Ishikawa (cell line): ENCODE measurements around the gene DPYD.

ENCODE experiments used
- CEBPB ChIP-seq: IDR thresholded peaks from 2 replicates; pipeline ENCODE4 v1.6.1; 2012
- CREB1 ChIP-seq: IDR thresholded peaks from 2 replicates; pipeline ENCODE4 v1.6.1; 2012; ENCODE audit warnings: low read depth
- EGR1 ChIP-seq: IDR thresholded peaks from 2 replicates; pipeline ENCODE4 v1.6.1; 2012
- EP300 ChIP-seq: IDR thresholded peaks from 2 replicates; pipeline ENCODE4 v1.6.1; 2012; ENCODE audit warnings: borderline replicate concordance
- FOXM1 ChIP-seq: IDR thresholded peaks from 2 replicates; pipeline ENCODE4 v1.6.1; 2012; ENCODE audit warnings: low read depth, borderline replicate concordance
- NFIC ChIP-seq: IDR thresholded peaks from 2 replicates; pipeline ENCODE4 v1.6.1; 2012
- RAD21 ChIP-seq: IDR thresholded peaks from 2 replicates; pipeline ENCODE4 v1.6.1; 2012; ENCODE audit warnings: low read depth
- TAF1 ChIP-seq: IDR thresholded peaks from 2 replicates; pipeline ENCODE4 v1.6.1; 2012; ENCODE audit warnings: low read depth, mild to moderate bottlenecking
- TCF12 ChIP-seq: IDR thresholded peaks from 2 replicates; pipeline ENCODE4 v1.6.1; 2012; ENCODE audit warnings: low read depth
- TEAD4 ChIP-seq: IDR thresholded peaks from 2 replicates; pipeline ENCODE4 v1.6.1; 2012
- USF1 ChIP-seq: IDR thresholded peaks from 2 replicates; pipeline ENCODE4 v1.6.1; 2012
- YY1 ChIP-seq: IDR thresholded peaks from 2 replicates; pipeline ENCODE4 v1.6.1; 2012; ENCODE audit warnings: low read depth
- ZBTB7A ChIP-seq: IDR thresholded peaks from 2 replicates; pipeline ENCODE4 v1.6.1; 2012; ENCODE audit warnings: low read depth
- TF ChIP-seq, protein P1 (sequence below): IDR thresholded peaks from 2 replicates; pipeline ENCODE4 v1.6.1; 2012; ENCODE audit warnings: low read depth, mild to moderate bottlenecking
- TF ChIP-seq, protein P2 (sequence below): IDR thresholded peaks from 2 replicates; pipeline ENCODE4 v1.6.1; 2012

Gene DPYD

DNA sequence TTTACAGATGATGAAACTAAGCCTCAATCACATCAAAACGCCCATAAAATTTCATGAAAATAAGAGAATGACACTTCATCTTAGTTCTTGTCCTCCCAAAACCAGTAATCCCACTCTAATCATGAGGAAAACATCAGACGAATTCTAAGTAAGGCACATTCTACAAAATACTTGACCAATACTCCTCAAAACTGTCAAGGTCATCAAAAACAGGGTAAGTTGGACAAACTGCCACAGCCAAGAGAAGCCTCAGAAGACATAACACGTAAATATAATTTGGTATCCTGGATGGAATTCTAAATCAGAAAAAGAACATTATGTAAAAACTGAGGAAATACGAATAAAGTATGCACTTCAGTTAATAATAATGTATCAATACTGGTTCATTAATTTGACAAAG lies 128.2 kb downstream of the DPYD start:
- no peak for TF ChIP-seq TAF1
- TF ChIP-seq, protein P1, sequence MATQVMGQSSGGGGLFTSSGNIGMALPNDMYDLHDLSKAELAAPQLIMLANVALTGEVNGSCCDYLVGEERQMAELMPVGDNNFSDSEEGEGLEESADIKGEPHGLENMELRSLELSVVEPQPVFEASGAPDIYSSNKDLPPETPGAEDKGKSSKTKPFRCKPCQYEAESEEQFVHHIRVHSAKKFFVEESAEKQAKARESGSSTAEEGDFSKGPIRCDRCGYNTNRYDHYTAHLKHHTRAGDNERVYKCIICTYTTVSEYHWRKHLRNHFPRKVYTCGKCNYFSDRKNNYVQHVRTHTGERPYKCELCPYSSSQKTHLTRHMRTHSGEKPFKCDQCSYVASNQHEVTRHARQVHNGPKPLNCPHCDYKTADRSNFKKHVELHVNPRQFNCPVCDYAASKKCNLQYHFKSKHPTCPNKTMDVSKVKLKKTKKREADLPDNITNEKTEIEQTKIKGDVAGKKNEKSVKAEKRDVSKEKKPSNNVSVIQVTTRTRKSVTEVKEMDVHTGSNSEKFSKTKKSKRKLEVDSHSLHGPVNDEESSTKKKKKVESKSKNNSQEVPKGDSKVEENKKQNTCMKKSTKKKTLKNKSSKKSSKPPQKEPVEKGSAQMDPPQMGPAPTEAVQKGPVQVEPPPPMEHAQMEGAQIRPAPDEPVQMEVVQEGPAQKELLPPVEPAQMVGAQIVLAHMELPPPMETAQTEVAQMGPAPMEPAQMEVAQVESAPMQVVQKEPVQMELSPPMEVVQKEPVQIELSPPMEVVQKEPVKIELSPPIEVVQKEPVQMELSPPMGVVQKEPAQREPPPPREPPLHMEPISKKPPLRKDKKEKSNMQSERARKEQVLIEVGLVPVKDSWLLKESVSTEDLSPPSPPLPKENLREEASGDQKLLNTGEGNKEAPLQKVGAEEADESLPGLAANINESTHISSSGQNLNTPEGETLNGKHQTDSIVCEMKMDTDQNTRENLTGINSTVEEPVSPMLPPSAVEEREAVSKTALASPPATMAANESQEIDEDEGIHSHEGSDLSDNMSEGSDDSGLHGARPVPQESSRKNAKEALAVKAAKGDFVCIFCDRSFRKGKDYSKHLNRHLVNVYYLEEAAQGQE, result no peak
- no peak for TF ChIP-seq CREB1
- no peak for TF ChIP-seq FOXM1
- no peak for TF ChIP-seq YY1
- TF ChIP-seq EP300, result no peak
- TF ChIP-seq CEBPB, result no peak
- TF ChIP-seq, protein P2, sequence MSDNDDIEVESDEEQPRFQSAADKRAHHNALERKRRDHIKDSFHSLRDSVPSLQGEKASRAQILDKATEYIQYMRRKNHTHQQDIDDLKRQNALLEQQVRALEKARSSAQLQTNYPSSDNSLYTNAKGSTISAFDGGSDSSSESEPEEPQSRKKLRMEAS, result no peak
- TF ChIP-seq RAD21, result no peak
- TF ChIP-seq USF1, result no peak
- no peak for TF ChIP-seq NFIC
- TF ChIP-seq ZBTB7A, result no peak
- TF ChIP-seq TEAD4, result no peak
- TF ChIP-seq TCF12, result no peak
- no peak for TF ChIP-seq EGR1

GRCh38 chr1:97791251-97791650 lies 129.6 kb downstream of the DPYD start:
- TF ChIP-seq TCF12, result no peak
- TF ChIP-seq, protein P2, result no peak
- TF ChIP-seq CREB1, result no peak
- TF ChIP-seq FOXM1, result no peak
- TF ChIP-seq, protein P1, result no peak
- no peak for TF ChIP-seq CEBPB
- no peak for TF ChIP-seq USF1
- TF ChIP-seq TAF1, result no peak
- no peak for TF ChIP-seq TEAD4
- TF ChIP-seq EGR1, result no peak
- no peak for TF ChIP-seq EP300
- no peak for TF ChIP-seq RAD21
- no peak for TF ChIP-seq YY1
- TF ChIP-seq ZBTB7A, result no peak
- TF ChIP-seq NFIC, result no peak

DNA sequence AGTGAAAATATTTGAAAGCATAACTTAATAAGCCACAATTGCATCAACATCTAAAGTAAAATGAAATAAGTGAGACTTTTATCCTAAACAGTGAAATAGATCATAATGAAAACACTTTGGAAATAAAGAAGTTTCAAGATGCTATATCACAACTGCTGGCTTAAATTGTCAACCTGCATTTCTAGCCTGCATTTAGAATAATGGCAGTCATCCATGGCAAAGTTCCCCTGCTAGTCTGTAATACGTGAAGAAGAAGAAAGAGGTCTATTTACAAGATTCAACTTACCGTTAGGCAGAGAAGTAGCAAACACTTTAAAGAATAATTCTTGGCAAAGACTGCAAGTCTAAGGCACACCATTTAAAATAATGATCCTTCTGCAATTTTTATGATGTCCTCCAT lies 133.6 kb downstream of the DPYD start:
- TF ChIP-seq TCF12 (no peak), CEBPB (no peak), EGR1 (no peak), TAF1 (no peak), FOXM1 (no peak), YY1 (no peak)
- TF ChIP-seq, protein P1, result no peak

DNA sequence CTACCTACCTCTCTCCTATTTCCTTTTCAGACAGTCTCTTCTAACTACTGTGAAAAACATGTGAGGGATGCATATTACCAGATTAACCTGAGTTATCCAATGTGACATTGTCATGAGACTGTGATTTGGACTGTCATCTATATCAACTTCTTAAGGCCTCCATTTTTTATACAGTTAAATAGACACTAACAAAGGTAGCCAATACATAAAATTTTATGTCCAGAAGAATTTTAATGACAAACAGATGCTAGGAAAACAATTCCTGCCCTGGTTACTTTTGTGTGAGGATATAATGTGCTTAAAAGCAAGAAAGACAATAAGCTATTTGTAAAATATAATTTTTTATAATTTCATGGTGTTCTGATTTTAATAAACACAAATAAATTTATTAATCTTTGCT lies 136.2 kb downstream of the DPYD start:
- TF ChIP-seq FOXM1, result no peak
- no peak for TF ChIP-seq NFIC
- TF ChIP-seq, protein P1, result no peak
- no peak for TF ChIP-seq USF1
- no peak for TF ChIP-seq RAD21
- TF ChIP-seq YY1, result no peak
- TF ChIP-seq CEBPB, result no peak
- TF ChIP-seq, protein P2, result no peak
- TF ChIP-seq CREB1, result no peak
- no peak for TF ChIP-seq EGR1
- TF ChIP-seq TEAD4, result no peak
- no peak for TF ChIP-seq TCF12
- no peak for TF ChIP-seq ZBTB7A
- no peak for TF ChIP-seq EP300
- TF ChIP-seq TAF1, result no peak
